K562 (cell line): Measurements from ENCODE around the gene HMCN2. TPM values are rescaled to one million over a fixed set of nuclear protein-coding genes. Genes with fewer than 3 reads are reported as not detected.

ENCODE experiments used
- CBX5 ChIP-seq: IDR thresholded peaks from 2 replicates; pipeline ENCODE4 v1.6.1; 2014; ENCODE audit warnings: low read depth, borderline replicate concordance
- EGR1 ChIP-seq: fragments of 450-650 bp; conservative IDR thresholded peaks from 2 replicates; pipeline ENCODE4 v1.6.1; 2017; ENCODE audit warnings: mild to moderate bottlenecking
- ETV1 ChIP-seq: fragments of 450-650 bp; conservative IDR thresholded peaks from 2 replicates; pipeline ENCODE4 v1.6.1; 2016; ENCODE audit warnings: missing genetic modification characterization, control low read depth, low read depth, missing compliant biosample characterization
- HLTF ChIP-seq: fragments of 450-650 bp; IDR thresholded peaks from 2 replicates; pipeline ENCODE4 v1.6.1; 2016
- POLR2AphosphoS2 ChIP-seq: IDR thresholded peaks from 2 replicates; pipeline ENCODE4 v1.6.1; 2012; ENCODE audit warnings: low read length, improper control_type of control experiment
- PRDM10 ChIP-seq: fragments of 450-650 bp; IDR thresholded peaks from 2 replicates; pipeline ENCODE4 v1.6.1; 2018; ENCODE audit not compliant: partially characterized antibody
- RNF219 ChIP-seq: fragments of 250-450 bp; sonication (Bioruptor Pico); IDR thresholded peaks from 2 replicates; pipeline ENCODE4 v1.5.0; 2022; ENCODE audit warnings: mild to moderate bottlenecking
- SETDB1 ChIP-seq: IDR thresholded peaks from one replicate; pipeline ENCODE4 v1.6.1; 2012; ENCODE audit warnings: low read length, control low read depth, inconsistent platforms
- polyA plus RNA-seq, 8 experiments: library from polyadenylated mRNA; depleted of rRNA in 4 of 8; stranded (reverse) in 5 of 8; unstranded in 3 of 8; fragments of >200 nt; fragmentation: Nextera tagmentation in 2 of 8; fragmentation: Illumina TruSeq in 1 of 8; extraction: Ambion mirVana in 2 of 8; extraction: Trizol in 1 of 8; gene quantifications; 2 replicates each; pipeline versions ENCODE4 v1.2.1 to v1.2.3, GENCODE V29; 2011 to 2014; ENCODE audit warnings: inconsistent platforms in 1 of 8, missing spikeins in 1 of 8
- total RNA-seq, 7 experiments: library from RNA; depleted of rRNA in 6 of 7; stranded (reverse); fragments of >200 nt in 6 of 7; fragmentation: Illumina TruSeq in 2 of 7; extraction: Trizol in 2 of 7; gene quantifications; 2 replicates each; pipeline versions ENCODE4 v1.2.1 to v1.2.3, GENCODE V29; 2011 to 2021; ENCODE audit warnings: low replicate concordance in 1 of 7

The HMCN2 gene
- total and polyA plus RNA-seq, 9 of the 15 experiments (the other 6 are each of a cell fraction or from before 2014, with no cell fraction given), result 0.01 TPM; not detected in 8

GRCh38 chr9:130417602-130418001 is 152.0 kb downstream of the HMCN2 start (continued):
- TF ChIP-seq POLR2AphosphoS2, result no peak
- TF ChIP-seq ETV1 (tag), result no peak
- no peak for TF ChIP-seq SETDB1
- TF ChIP-seq CBX5, result no peak
- no peak for TF ChIP-seq PRDM10
- TF ChIP-seq EGR1, result no peak
- no peak for TF ChIP-seq RNF219 (CRISPR knock-in tag)
- TF ChIP-seq HLTF, result no peak
